Gastroesophageal sphincter (tissue), 3 donors: ENCODE data around the gene RAB11FIP5.

Experiments used
- CTCF ChIP-seq, 4 experiments: fragments of 200-600 bp in 2 of 4; fragments of 450-650 bp in 2 of 4; sonication (generic) in 1 of 4; IDR thresholded peaks; one replicate each; pipeline ENCODE4 v1.5.1; 2017 to 2019; ENCODE audit warnings: antibody characterized with exemption in 4 of 4, mild to moderate bottlenecking in 2 of 4, moderate library complexity in 2 of 4
- EP300 ChIP-seq: sonication (generic); formaldehyde crosslinking; IDR thresholded peaks from one replicate; pipeline ENCODE4 v1.6.1; 2017; ENCODE audit warnings: antibody characterized with exemption, mild to moderate bottlenecking
- POLR2A ChIP-seq, 2 donors: fragments of 450-650 bp; IDR thresholded peaks; one replicate each; pipeline ENCODE4 v1.6.1; 2017; ENCODE audit warnings: antibody characterized with exemption in 2 of 2, mild to moderate bottlenecking in 2 of 2, moderate library complexity in 1 of 2
- POLR2AphosphoS5 ChIP-seq: sonication (generic); formaldehyde crosslinking; IDR thresholded peaks from one replicate; pipeline ENCODE4 v1.6.1; 2017; ENCODE audit warnings: antibody characterized with exemption

- TF ChIP-seq CTCF (IDR thresholded peaks at IDR 0.05), result no peak
- TF ChIP-seq EP300, result no peak
- peak; percentile 46 to 47 for TF ChIP-seq POLR2A (IDR thresholded peaks at IDR 0.05)
- no peak for TF ChIP-seq POLR2AphosphoS5
Observed at GRCh38 chr2:73112026-73112912, 479 bp downstream of the RAB11FIP5 start.
